ENCODE data around the gene ABHD17B. TPM values are rescaled to one million over a fixed set of nuclear protein-coding genes. Genes with fewer than 3 reads are reported as not detected.

Gene ABHD17B
- total RNA-seq, 2 donors from 2014 or later, result 6.0 to 9.6 TPM

GRCh38 chr9:71850996-71851395 is 60.0 kb downstream of the ABHD17B start:
- no peak for ATAC-seq
- Histone ChIP-seq H3K27me3 (no peaks in the 10 kb centered on the region), H3K27ac (no peak overlapping the region), H3K36me3 (replicated peaks in 1 of 2; ENCODE audit: insufficient read depth in 1 of 2, low read depth in 2 of 2) (no peaks in the 10 kb centered on the region), H3K4me3 (no peak overlapping the region), H3K9me3 (no peaks in the 10 kb centered on the region), H3K4me1 (no peaks in the 10 kb centered on the region)
- DNase-seq, result no peak
- TF ChIP-seq POLR2A (IDR thresholded peaks at IDR 0.05), result no peak
- TF ChIP-seq, protein P1, sequence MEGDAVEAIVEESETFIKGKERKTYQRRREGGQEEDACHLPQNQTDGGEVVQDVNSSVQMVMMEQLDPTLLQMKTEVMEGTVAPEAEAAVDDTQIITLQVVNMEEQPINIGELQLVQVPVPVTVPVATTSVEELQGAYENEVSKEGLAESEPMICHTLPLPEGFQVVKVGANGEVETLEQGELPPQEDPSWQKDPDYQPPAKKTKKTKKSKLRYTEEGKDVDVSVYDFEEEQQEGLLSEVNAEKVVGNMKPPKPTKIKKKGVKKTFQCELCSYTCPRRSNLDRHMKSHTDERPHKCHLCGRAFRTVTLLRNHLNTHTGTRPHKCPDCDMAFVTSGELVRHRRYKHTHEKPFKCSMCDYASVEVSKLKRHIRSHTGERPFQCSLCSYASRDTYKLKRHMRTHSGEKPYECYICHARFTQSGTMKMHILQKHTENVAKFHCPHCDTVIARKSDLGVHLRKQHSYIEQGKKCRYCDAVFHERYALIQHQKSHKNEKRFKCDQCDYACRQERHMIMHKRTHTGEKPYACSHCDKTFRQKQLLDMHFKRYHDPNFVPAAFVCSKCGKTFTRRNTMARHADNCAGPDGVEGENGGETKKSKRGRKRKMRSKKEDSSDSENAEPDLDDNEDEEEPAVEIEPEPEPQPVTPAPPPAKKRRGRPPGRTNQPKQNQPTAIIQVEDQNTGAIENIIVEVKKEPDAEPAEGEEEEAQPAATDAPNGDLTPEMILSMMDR (IDR thresholded peaks at IDR 0.05), result no peak
- intact Hi-C loops (cut with DNase I), result no loop called here

DNA sequence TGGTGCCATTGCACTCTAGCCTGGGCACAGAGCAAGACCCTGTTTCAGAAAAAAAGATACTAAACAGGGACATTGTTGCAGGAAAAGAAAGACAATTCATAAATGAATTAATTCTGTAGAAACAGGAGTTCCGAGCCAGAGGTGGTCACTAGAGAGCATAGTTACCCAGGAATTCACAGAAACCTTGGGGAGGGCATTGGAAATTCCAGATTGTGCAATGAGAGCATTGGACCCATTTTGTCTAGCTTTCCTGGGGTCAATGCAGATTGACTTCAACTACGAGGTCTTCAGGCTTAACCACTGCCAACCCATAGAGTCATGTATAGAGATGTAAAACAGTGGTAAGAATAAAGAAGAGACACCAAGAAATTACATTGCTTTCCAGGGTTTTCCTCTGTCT is 63.1 kb downstream of the ABHD17B start:
- 83 to 84% methylated on average over 2 of the region's 2 CpGs for WGBS, 2 donors
- ATAC-seq, result no peak
- H3K4me1 ChIP-seq, result no peaks in the 10 kb centered on the region
- no peaks in the 10 kb centered on the region for H3K36me3 ChIP-seq (replicated peaks in 1 of 2; ENCODE audit: insufficient read depth in 1 of 2, low read depth in 2 of 2)
- DNase-seq, result no peak
- H3K4me3 ChIP-seq, result no peak overlapping the region
- no peaks in the 10 kb centered on the region for H3K27me3 ChIP-seq
- no peak overlapping the region for H3K27ac ChIP-seq
- no peak for TF ChIP-seq POLR2A (IDR thresholded peaks at IDR 0.05)
- TF ChIP-seq, protein P1 (IDR thresholded peaks at IDR 0.05), result no peak
- intact Hi-C loops (cut with DNase I), result no loop called here
- H3K9me3 ChIP-seq, result no peaks in the 10 kb centered on the region

- no peaks in the 10 kb centered on the region for H3K4me1 ChIP-seq
- intact Hi-C loops (cut with DNase I), result no loop called here
- ATAC-seq (no peak), DNase-seq (no peak)
- H3K27ac ChIP-seq, result no peak overlapping the region
- no peak overlapping the region for H3K4me3 ChIP-seq
- H3K27me3 ChIP-seq, result no peaks in the 10 kb centered on the region
- no peak for TF ChIP-seq POLR2A (IDR thresholded peaks at IDR 0.05)
- TF ChIP-seq, protein P1 (IDR thresholded peaks at IDR 0.05), result no peak
- no peaks in the 10 kb centered on the region for H3K9me3 ChIP-seq
- H3K36me3 ChIP-seq (replicated peaks in 1 of 2; ENCODE audit: insufficient read depth in 1 of 2, low read depth in 2 of 2), result no peaks in the 10 kb centered on the region
Observed at GRCh38 chr9:71844808-71845207, 66.2 kb downstream of the ABHD17B start.

DNA sequence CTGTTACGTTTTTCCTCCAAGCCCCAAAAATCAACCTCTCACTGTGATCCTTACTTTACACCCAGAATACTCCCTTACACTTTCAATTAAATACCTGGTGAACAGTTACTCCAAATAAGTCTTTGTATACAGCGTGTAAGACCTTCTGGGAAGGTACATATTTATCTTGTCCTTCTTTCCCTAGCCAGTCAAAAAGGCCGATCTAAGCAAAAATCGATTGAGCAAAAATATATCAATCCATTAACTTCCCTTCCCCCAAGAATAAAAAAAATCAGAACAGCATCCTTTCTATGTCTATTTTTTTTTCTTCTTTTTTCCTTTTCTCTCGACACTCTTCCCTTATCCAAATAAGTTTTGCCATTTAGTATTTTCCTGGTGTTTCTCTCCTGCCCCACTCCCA is 71.3 kb downstream of the ABHD17B start:
- TF ChIP-seq, protein P1 (IDR thresholded peaks at IDR 0.05), result no peak
- no peak for TF ChIP-seq POLR2A (IDR thresholded peaks at IDR 0.05)
- 80 to 84% methylated on average over 5 of the region's 5 CpGs for WGBS, 2 donors
- H3K27me3 ChIP-seq, result no peaks in the 10 kb centered on the region
- intact Hi-C loops (cut with DNase I), result loop anchor here (10.0 kb wide), 1 partner anchor 55 kb away; no protein-coding TSS in a partner anchor
- no peaks in the 10 kb centered on the region for H3K36me3 ChIP-seq (replicated peaks in 1 of 2; ENCODE audit: insufficient read depth in 1 of 2, low read depth in 2 of 2)
- no peak for DNase-seq
- H3K4me1 ChIP-seq, result no peaks in the 10 kb centered on the region
- no peak for ATAC-seq
- H3K27ac ChIP-seq, result no peak overlapping the region
- H3K9me3 ChIP-seq, result no peaks in the 10 kb centered on the region
- no peak overlapping the region for H3K4me3 ChIP-seq

GRCh38 chr9:71835596-71835995 is 75.4 kb downstream of the ABHD17B start:
- Histone ChIP-seq H3K9me3 (no peaks in the 10 kb centered on the region), H3K4me3 (no peak overlapping the region), H3K27ac (no peak overlapping the region), H3K27me3 (no peaks in the 10 kb centered on the region), H3K36me3 (replicated peaks in 1 of 2; ENCODE audit: insufficient read depth in 1 of 2, low read depth in 2 of 2) (no peaks in the 10 kb centered on the region), H3K4me1 (no peaks in the 10 kb centered on the region)
- DNase-seq, result no peak
- intact Hi-C loops (cut with DNase I), result loop anchor here (10.0 kb wide), 1 partner anchor 59 kb away; no protein-coding TSS in a partner anchor
- TF ChIP-seq POLR2A (IDR thresholded peaks at IDR 0.05), result no peak
- no peak for ATAC-seq

All from body of pancreas (tissue), 4 donors.